Germinal center (tissue), 1 donor: ENCODE measurements around the gene BACE1-AS.
"Not testable (repeated sequence)": the region's sequence is repeated elsewhere in the genome, so short reads cannot be mapped to it uniquely, and the experiment has no call there.

Source experiments
- DNase-seq: peaks from one replicate; pipeline ENCODE4 v3.0.0; 2012; ENCODE audit warnings: mixed read lengths, low spot score

The BACE1-AS gene

DNA sequence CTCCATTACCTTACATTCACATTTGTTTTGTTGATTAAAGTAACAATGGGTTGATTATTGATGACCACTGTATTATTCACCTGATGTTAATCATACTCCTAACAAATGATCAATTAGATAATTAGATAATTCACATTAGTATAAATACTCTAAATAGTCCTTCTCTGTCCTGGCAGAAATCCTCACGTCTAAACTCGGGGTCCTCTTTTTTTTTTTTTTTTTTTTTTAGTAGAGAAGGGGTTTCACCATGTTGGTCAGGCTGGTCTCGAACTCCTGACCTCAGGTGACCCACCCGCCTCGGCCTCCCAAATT lies 36.1 kb downstream of the BACE1-AS start:
- not testable (repeated sequence) for DNase-seq

DNA sequence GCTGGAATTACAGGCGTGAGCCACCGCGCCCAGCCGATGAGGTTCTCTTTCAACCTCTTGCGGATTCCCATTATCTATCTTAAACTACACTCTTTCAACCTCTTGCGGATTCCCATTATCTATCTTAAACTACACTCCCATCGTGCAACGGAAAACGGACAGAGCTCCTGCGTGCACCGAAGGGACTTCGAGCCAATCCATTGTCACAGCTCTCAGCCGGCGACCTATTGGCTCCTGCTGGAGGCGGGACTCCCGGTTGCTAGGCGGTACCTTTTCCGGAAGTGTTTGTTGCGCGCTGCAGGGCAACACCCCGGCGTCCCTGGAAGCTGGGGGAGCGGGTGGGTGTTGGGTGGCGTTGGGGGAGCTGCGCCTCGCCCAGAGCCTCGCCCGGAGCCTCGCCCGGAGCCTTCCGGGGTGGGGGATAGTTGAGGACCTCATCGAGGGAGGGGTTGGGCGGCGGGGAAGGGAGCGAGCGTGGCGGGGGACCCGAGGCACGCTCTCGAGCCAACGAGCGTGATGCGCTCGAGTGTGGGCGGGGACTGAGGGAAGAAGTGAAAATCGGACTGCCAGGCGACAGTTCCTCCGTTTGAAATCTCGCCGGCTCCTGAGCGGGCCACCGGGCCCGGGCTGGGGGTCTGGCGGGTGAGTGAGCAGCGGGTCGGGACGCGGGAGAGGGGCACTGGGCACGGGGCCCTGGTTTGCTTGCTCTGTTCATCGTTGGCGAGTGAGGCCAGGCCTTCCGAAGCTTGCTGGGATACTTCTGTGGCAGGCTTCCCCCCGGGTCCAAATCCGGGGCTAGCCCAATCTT lies 36.6 kb downstream of the BACE1-AS start, which contains the start of gene CEP164:
Gene CEP164 (plus strand): TSS at position 288 of the 808 bp plus-strand sequence. CDS start 10,733 bp downstream, outside the sequence.
- DNase-seq, result peak; percentile 98

DNA sequence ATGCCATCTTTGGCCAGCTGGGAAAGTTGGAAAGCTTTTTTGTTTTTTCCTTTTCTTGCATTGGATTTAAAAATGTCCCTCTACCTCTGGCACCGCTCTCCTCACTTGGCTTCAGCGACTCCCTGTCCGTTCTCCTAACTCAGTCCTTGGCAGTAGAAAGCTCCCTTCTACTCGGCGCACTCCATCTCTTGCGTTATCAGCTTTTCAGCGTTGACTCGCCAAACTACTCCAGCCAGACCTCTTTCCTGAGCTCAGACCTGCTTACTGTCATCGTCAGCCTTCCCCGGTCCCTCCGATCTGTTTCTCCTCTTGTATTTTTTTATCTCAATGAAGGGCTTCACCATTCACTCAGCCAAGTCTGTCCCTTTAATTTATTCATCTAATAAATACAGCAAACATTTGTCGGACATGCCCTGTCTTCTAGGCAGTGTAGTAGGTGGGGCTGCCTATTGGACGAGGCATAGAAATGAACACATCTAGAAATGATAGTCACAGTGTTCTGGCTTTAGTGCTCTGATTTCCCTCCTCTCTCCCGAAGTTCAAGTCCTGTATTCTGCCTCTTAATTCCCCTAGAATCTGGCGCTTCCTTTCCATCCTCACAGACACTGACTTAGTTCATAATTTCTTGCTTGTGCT lies 37.3 kb downstream of the BACE1-AS start:
- DNase-seq, result no peak

DNA sequence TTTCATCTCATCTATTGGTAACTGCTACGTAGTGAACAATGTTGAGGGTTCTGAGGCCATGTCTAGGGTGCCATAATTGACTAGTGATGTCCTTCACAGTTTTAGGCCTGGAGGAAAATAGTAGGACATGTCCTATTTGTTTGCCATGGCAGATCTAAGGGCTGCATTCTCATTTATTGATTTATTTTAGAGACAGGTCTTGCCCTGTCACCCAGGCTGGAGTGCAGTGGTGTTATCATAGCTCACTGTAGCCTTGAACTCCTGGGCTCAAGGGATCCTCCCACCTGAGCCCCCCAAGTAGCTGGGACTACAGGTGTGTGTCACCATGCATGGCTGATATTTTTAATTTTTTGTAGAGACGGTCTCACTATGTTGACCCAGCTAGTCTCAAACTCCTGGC lies 41.7 kb downstream of the BACE1-AS start:
- DNase-seq, result no peak

DNA sequence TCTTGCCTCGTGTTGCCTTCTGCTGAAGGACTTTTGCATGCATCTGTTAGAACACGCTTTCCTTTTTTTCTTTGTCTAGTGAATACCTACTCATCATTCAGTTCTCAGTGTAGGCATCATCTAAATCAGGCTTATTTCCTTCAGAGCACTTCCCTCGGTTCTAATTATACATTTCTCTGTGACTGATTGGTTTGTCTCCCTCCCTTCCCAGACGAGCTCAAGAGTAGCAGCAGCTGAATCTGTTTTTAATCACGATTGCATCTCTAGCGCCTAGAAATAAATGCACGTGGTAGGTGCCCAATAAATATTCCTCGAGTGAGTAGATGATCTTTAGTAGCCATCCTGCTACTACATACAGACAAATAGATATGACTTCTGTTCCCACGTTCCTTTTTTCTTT lies 42.8 kb downstream of the BACE1-AS start:
- no peak for DNase-seq

DNA sequence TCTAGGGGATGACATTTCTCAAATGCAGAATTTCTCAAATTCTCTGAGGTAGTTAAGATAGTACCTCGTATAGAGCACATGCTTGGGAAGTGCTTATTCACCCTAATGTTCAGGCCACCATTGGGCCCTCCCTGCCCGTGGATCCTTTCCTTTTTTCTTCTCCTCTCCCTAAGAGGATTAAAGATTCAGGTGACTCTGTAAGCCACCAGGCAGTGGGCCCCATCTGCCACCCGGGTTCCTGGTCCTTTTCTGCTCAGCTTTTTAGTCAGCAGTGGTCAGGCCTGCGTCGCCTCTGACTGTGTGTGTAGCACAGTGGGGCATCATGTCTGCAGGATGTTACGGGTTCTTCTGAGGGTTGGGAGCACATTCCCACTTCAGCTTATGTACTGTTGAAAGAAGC lies 43.8 kb downstream of the BACE1-AS start:
- DNase-seq, result no peak

DNA sequence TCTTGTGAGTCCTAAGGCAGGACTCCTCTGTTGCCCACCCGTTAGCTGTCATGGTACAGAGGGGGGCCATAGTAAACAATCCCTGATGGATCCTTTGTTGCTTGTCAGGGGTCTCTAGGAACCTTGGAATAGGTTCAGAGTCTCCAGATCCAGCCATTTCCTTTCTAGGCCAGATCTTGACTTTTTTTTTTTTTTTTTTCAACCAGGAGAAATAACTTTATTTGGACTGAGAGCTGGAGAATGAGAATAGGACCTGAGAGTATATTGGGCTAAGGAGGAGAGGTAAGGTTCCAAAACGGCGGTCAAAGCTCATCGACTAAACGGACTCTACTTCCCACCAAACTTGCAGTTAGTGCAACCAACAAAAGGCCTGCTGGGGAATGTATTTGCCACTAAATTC lies 44.3 kb downstream of the BACE1-AS start:
- no peak for DNase-seq

DNA sequence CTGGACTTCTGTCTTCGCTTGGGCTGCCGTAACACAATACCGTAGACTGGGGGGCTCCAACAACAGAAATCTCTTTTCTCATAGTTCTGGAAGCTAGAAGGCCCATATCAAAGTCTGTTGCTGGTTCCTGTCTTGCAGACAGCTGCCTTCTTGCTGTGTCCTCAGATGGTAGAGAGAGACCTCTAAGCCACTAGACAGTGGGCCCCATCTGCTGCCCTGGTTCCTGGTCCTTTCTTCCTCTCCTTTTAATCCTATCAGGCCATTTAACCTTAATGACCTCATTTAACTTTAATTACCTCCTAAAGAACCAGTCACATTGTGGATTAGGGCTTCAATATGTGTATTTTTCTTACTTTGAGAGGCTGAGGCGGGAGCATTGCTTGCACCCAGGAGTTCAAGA lies 45.9 kb downstream of the BACE1-AS start:
- no peak for DNase-seq
